ENCODE results near the gene MPL.
A peak's percentile ranks its signal among the peaks of the same experiment; 100 is the strongest.

The MPL gene

GRCh38 chr1:43322506-43322905 lies 15.1 kb upstream of the MPL start:
- no peak overlapping the region for H3K4me3 ChIP-seq (ENCODE audit: low read depth, low read length)

GRCh38 chr1:43324810-43325209 lies 12.8 kb upstream of the MPL start:
- H3K4me3 ChIP-seq (ENCODE audit: low read depth, low read length): no peak overlapping the region

DNA sequence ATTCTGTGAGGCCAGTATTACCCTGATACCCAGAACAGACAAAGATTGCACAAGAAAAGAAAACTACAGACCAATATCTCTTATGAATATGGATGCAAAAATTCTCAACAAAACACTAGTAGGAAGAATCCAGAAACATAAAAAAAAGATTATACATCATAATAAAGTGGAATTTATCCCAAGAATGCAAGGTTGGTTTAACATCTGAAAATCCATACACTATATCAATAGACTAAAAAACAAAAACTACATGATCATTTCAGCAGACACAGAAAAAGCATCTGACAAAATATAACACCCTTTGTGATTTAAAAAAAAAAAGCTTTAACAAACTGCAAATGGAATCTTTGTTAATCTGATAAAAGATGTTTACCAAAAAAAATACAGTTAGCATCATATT lies 12.2 kb upstream of the MPL start:
- H3K4me3 ChIP-seq (ENCODE audit: low read depth, low read length): no peak overlapping the region

GRCh38 chr1:43327549-43328292 lies 9.9 kb upstream of the MPL start:
- no peak overlapping the region for H3K4me3 ChIP-seq (ENCODE audit: low read depth, low read length)

- H3K4me3 ChIP-seq (ENCODE audit: low read depth, low read length): no peak overlapping the region
Observed at GRCh38 chr1:43329995-43330751, 7.4 kb upstream of the MPL start.

- no peak overlapping the region for H3K4me3 ChIP-seq (ENCODE audit: low read depth, low read length)
Observed at GRCh38 chr1:43331688-43332087, 5.9 kb upstream of the MPL start.

DNA sequence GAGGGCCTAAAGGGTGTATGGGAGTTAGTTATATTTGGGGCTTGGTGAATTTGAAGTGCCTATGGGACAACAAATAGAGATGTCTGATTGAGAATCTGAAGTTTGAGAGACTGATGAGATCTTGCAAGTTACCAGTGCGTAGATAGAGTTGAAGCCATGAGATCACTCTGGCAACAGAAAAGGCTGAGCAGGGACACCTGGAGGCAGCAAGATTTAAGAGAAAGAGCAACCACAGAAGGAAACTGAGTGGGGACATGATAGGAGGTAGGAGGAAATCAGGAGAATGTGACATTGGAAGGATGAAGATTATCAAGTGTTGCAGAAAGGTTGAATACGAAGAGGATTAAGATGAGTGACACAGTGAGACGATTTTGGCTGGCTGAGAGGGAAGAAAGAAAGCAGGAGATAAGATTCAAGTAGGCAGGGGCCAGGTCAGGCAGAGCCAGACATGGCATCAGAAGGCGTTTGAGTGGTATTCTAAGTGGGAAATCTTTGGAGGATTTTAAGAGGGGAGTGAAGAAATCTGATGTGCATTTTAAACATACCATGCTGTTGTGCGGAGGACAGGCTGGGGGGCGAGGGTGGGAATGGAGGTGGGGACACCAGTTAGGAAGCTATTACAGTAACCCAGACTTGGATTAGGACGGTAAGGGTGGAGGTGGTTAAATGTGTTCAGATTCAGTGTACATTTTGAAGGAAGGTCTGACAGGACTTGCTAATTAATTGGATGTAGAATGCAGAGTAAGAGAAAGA lies 3.0 kb upstream of the MPL start:
- H3K4me3 ChIP-seq (ENCODE audit: low read depth, low read length): no peak overlapping the region

DNA sequence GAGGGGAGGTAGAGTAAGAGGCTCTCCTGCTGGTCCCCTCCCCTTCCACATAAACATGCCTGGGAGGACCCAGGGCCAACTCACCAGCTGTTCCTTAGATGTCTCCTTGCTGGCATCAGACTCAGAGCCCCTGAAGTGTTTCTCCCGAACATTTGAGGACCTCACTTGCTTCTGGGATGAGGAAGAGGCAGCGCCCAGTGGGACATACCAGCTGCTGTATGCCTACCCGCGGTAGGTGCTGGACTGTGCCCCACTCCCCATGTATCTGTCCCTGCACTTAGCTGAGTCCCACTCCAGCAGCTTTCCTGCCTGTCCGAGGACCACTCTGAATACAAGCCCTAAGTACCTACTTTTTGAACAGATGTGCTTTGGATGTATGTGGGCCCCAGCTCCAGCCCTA lies 383 bp downstream of the MPL start:
- H3K4me3 ChIP-seq (ENCODE audit: low read depth, low read length): no peak overlapping the region

DNA sequence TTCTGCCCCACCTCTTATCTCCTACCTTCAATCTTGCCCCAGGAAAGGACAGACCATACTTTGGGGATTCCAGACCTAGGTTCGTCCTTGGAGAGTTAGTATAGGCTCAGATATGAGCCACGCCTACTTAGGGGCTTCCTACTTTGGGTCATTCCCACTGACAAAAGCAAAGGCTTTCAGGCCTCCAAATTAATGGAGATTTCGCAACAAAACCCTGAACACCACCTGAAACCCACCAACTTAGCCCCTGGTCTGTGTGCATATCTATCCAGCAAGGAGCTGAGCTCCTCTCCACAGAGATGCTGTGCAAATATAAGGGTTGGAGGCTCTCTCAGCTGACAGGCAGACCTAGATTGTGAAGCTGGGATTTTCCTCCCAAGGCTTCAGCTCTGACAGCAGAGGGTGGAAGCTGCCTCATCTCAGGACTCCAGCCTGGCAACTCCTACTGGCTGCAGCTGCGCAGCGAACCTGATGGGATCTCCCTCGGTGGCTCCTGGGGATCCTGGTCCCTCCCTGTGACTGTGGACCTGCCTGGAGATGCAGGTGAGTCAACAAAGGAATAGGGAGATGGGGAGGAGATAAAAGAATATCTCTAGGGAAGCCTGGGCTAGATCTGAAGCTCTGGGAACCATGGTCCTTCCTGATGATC lies 2.1 kb downstream of the MPL start:
- no peak overlapping the region for H3K4me3 ChIP-seq (ENCODE audit: low read depth, low read length)

- no peak overlapping the region for H3K4me3 ChIP-seq (ENCODE audit: low read depth, low read length)
Observed at GRCh38 chr1:43340559-43340958, 2.9 kb downstream of the MPL start.

- no peak overlapping the region for H3K4me3 ChIP-seq (ENCODE audit: low read depth, low read length)
Observed at GRCh38 chr1:43344267-43344850, 6.7 kb downstream of the MPL start.

GRCh38 chr1:43345120-43345519 lies 7.5 kb downstream of the MPL start:
- H3K4me3 ChIP-seq (ENCODE audit: low read depth, low read length): no peak overlapping the region

- no peak overlapping the region for H3K4me3 ChIP-seq (ENCODE audit: low read depth, low read length)
Observed at GRCh38 chr1:43346636-43347035, 9.0 kb downstream of the MPL start.

GRCh38 chr1:43348343-43348808 lies 10.8 kb downstream of the MPL start:
- peak overlapping the region; percentile 41 for H3K4me3 ChIP-seq (ENCODE audit: low read depth, low read length)

GRCh38 chr1:43348809-43349593 lies 11.4 kb downstream of the MPL start:
- H3K4me3 ChIP-seq (ENCODE audit: low read depth, low read length): peak overlapping the region; percentile 70

- H3K4me3 ChIP-seq (ENCODE audit: low read depth, low read length): peak overlapping the region; percentile 70
Observed at GRCh38 chr1:43349594-43350306, 12.1 kb downstream of the MPL start.

DNA sequence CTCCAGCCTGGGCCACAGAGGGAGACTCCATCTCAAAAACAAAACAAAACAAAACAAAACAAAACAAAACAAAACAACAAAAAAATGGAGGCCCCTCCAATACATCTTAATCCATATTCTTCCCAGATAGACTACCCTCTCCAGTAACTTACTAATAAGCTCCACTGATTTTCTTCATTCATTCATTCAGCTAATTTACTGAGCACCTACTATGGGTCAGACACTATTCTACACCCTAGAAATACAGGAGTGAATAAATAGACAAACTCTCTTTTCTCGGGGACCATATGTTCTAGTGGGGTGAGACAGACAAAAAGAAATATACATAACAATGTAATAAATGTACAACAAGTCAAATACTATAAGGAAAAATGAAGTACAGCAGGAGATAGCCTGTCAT lies 13.4 kb downstream of the MPL start:
- H3K4me3 ChIP-seq (ENCODE audit: low read depth, low read length): no peak overlapping the region

DNA sequence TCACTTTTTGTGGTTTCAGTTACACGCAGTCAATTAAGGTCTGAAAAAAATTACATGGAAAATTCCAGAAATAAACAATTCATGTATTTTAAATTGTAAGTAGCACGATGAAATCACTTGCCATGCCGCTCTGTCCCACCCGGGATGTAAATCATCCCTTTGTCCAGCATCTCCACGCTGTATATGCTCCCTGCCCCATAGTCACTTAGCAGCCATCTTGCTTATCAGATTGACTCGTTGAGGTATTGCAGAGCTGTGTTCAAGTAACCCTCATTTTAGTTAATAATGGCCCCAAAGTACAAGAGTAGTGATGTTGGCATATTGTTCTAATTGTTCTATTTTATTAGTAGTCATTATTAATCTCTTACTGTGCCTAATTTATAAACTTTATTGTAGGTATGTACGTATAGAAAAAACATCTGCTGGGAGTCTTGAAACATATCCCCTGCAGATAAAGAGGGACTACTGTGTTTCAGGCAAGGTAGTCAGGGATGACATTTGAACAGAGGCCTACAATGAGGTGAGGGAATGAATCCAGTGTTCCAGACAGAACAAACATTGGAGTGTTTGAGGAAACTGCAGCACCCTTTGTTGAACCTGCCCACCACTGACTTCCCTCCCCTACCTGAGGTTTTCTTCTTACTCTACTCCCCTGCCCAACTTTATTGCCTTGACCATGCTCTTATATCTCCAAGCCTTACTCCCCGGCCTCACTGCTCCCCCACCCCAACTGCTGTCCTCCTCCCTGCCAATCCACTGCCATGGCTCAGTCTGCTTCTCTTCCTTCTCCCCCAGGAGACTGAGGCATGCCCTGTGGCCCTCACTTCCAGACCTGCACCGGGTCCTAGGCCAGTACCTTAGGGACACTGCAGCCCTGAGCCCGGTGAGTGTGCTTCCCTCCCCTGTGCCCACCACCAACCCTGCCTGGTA lies 14.1 kb downstream of the MPL start:
- no peak overlapping the region for H3K4me3 ChIP-seq (ENCODE audit: low read depth, low read length)
